GM18873 (cell line): Measurements from ENCODE around the gene KIF4A.
"Not testable (repeated sequence)": the region's sequence is repeated elsewhere in the genome, so short reads cannot be mapped to it uniquely, and the experiment has no call there.

ENCODE experiments used
- ATAC-seq: cut with Tn5 transposase; IDR thresholded peaks from one replicate; pipeline ENCODE4 v1.9.1; 2021; ENCODE audit warnings: mild to moderate bottlenecking, moderate library complexity, moderate number of reproducible peaks; ENCODE audit not compliant: unreplicated experiment, low FRiP score

KIF4A gene

DNA sequence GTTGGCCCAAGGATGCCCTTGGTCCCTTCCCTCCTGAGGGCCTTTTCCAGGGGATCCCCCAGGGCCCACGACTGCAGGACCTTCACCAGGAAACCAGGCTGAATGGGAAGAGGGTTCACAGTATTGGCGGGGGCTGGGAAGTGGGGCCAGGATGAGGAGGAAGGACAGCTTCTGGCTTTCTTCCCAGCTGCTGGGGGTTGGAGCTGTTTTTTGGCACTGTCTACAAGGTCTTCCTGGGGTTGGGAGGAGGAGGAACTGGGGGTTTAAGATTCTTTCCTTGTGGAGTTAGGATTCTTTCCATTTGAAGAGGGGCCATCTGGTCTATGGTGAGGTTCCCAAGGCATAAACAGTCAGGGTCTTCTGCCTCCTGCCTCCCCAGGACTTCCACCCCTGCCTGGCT is 64.8 kb downstream of the KIF4A start:
- no peak for ATAC-seq

DNA sequence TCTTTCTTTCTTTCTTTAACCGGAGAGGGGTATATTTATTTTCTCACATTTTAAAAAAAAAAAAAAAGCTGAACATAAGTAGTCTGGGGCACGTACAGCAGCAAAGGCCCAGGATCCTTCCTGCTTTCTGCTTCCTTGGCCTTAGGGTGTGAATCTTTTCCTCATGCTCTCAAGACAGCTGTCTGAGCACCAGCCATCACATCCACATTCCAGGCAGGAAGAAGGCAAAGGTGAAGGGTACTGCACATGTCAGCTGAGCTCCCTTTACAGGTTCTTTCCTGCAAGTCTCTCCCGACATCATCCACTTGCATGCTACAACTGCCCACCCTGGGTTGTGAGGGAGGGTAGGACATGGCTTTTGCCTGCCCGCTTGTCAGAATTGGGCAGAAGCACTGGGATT is 69.6 kb downstream of the KIF4A start:
- ATAC-seq, result no peak

DNA sequence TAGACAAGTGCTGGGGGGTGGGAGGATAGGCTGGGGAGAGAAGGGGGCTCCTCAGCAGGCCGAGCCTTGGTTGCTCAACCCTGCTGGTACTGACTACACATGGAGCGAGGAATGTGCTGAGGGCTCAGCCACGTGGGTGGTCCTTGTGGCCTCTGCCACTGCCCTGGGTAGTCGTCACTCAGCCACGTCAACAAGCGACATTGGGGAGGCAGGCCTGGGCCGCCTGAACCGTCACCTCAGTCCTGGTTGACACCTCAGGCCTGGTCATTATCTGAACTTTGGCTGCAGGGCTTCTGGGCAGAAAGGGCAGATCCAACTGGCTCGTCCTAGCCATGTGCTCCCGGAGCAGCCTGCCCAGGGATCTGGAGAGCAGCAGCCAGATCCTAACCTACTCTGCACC is 70.5 kb downstream of the KIF4A start:
- ATAC-seq, result no peak

DNA sequence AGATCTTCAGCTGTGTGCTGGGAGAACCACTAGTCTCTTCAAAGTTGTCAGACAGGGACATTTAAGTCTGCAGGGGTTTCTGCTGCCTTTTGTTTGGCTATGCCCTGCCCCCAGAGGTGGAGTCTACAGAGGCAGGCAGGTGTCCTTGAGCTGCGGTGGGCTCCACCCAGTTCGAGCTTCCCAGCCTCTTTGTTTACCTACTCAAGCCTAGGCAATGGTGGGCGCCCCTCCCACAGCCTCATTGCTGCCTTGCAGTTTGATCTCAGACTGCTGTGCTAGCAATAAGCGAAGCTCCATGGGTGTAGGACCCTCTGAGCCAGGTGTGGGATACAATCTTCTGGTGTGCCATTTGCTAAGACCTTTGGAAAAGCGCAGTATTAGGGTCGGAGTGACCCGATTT is 78.8 kb downstream of the KIF4A start:
- not testable (repeated sequence) for ATAC-seq

DNA sequence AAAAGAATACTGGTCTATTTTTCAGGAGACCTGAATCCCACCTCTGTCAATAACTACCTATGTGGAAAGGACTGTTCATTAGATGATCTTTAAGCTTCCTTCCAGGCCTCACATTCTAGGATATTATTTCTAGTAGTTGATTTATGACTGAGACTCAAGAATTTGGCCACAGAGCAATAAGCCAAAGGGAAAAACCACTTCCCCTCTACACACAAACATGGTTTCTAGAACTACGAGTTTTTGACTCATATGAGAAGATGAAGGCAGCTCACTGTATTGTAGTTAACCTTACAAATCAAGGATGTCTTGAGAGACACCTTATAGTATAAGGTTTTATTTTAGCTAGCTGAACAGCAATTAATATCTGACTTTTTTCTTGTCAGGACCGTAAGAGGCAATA is 96.3 kb downstream of the KIF4A start:
- no peak for ATAC-seq

DNA sequence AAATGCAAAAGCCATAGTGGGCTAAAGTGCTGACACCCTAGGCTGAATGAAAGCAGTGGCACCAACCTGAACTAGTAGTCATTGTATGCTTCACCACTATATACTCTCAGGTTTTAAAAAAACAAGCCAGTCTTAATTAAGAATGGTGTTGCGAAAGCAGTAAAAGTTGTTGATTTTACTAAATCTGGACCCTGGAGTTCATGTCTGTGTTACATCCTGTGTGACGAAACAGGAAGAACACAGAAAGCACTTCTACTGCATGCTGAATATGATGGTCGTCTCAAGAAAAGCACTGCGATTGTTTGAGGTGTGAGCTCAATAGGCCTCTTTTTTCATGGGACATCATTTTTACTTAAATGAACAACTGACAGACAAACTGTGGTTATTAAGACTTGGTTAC is 109.0 kb downstream of the KIF4A start:
- no peak for ATAC-seq

DNA sequence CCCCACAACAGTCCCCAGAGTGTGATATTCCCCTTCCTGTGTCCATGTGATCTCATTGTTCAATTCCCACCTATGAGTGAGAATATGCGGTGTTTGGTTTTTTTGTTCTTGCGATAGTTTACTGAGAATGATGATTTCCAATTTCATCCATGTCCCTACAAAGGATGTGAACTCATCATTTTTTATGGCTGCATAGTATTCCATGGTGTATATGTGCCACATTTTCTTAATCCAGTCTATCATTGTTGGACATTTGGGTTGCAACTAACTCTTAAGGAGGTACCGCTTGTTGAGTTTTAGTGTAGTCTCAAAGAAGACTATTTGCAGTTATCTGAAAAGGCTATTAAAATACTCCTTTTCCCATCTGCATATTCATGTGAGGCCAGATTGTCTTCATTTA is 110.3 kb downstream of the KIF4A start:
- ATAC-seq, result not testable (repeated sequence)

DNA sequence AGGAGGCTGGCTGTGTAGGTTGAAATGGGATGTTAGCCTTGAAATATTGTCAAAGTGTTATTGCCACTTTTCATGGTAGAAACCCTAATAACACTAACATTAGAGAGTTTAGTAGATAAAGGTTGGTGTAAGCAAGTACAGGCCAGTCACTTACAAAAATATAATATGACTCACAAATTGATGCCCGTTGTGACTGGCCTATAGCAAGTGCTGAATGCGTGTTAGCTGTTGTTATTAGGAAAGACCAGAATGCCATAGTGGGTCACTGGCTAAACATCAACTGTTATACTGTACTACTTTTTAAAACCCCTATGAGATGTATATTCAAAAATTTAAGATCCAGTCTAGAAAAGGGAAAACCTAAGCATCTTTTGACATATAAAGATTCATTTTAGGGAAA is 112.8 kb downstream of the KIF4A start:
- no peak for ATAC-seq

DNA sequence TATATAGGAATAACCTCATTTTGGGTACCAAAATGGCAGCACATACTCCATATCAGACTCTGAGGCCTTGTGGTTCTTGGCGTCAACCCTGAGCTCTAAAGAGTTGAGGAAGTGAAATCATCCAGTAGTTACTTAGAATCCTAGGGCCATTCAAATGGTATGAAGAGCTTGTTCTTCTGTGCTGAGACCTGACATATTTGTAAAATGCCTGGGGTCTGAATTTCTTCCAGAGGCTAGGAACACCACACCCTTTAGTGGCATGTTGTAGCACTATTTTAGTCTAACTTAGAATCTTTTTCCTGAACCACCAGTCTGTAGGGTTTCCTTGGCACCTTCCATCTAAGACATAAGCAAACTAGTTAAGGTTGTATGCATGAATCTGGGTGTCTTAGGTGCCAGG is 115.1 kb downstream of the KIF4A start:
- no peak for ATAC-seq

DNA sequence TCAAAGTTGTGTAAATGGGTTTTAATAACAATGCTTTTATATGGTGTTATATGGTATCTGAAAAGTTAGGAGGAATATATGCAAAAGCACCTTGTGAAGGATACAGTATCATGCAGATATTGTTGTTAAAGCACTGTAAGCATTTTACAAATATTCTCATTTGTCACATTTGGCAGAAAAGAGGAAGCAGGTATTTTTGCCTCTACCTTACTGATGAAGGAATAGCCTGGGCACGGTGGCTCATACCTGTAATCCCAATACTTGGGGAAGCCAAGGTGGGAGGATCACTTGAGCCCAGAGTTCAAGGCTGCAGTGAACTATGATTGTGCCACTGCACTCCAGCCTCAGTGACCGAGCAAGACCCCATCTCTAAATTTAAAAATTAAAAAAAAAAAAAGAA is 121.0 kb downstream of the KIF4A start:
- ATAC-seq, result no peak

DNA sequence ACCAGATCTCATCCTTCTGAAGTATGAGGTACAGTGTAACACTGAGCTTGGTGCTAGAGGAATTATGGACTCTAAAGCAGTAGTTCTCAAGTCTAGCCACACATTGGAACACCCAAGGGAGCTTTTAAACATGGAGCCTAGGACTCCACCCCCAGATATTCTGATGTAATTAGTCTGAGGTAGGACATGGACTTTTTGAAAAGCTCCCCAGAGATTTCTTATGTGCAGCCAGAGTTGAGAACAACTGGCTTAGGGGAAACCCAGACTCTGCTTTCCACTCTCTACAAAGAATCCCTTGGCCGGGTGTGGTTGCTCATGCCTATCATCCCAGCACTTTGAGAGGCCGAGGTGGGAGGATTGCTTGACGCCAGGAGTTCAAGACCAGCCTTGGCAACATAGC is 121.6 kb downstream of the KIF4A start:
- no peak for ATAC-seq

DNA sequence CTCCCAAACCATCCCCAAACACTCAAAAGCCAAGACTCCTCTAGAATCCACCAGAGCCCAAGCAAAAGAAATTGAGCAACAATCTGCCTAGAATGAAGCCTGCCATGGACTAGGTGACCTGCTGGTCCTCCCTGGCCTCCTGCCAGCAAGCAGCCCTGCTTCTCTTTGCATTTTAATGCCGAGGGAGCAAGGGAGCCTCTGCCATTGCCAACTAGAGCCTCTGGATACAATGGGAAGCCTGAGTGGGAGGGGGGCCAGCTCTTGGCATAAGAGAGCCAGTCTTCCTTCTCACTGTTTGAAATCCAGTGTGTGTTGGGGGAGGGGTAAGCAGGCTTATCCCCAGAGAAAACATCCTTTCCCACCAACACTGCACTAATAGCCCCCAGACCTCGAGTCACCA is 131.7 kb downstream of the KIF4A start:
- ATAC-seq, result no peak

DNA sequence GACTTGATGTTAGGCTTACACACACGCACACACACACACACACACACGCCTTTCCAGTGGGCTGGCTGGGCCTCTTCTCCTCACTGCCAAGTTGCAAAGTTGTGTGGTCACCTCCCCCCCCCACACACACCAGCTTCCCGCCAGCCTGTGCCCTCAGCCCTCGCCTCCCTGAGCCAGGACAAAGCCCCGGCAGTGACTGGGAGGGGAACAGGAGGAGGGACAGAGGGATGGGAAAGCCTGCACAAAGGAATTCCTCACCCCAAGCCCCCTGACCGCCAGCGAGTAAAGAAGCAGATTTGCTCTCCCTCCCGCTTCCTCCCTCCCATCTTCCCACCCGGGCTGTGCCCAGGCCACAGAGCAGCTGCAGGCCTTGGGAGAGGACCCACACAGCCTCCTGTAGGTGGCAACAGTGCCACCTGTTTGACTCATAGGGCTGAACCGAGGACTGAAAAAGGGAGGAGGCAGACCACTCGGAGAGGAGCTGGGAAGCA is 133.0 kb downstream of the KIF4A start, which contains the start of gene GDPD2:
TSS of gene GDPD2 (plus strand) at position 464 of the 491 bp plus-strand sequence. CDS start 1,671 bp downstream, outside the sequence.
- no peak for ATAC-seq

DNA sequence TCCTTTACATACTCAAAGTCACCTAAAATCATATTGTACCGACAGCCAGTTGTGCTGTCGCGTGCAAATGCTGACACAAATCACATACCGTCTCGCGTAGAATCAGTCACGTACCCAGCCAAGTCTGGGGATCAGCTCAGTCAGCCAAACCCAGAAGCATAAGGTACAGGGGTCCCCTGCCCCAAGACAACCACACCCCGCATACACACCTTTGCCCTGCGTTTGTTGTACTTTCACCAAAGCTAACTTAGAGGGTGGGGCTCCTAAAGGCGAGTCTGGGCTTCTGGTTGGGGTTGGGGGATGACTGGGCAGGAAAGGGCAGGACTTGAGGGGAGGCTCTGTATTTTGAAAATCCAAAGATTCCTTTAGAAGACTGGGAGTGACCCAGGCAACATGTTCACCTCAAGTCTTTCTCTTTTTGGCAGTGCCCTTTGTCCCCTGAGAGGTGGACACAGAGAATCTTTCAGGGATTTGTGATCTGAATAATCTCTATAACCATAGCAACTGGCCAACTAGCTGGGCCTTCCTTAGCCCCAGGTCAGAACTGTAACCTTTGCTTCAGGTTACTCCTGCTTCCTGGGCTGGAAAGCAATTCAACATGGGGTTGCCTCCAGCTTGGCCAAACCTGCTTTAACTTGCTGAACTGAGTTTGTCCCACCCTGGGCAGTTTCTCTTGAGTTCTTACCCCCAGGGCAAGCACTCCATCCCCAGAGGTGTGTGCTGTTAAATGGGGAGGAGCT is 134.2 kb downstream of the KIF4A start:
- ATAC-seq, result no peak

DNA sequence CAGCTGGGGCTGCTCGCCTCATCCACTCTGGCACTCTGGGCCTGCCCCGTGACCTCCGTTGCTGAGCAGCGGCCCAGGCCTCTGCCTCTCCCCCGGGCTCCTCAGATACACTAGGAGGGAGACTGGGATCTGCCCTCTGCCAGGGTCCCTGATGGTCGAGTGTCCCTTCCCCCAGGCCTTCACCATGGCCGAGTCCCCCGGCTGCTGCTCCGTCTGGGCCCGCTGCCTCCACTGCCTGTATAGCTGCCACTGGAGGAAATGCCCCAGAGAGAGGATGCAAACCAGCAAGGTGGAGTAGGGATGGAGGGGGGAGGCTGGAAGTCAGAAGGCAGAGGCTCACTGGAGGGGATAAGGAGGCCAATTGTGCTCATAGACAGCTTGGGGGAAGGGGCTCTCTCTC is 134.9 kb downstream of the KIF4A start:
- no peak for ATAC-seq

DNA sequence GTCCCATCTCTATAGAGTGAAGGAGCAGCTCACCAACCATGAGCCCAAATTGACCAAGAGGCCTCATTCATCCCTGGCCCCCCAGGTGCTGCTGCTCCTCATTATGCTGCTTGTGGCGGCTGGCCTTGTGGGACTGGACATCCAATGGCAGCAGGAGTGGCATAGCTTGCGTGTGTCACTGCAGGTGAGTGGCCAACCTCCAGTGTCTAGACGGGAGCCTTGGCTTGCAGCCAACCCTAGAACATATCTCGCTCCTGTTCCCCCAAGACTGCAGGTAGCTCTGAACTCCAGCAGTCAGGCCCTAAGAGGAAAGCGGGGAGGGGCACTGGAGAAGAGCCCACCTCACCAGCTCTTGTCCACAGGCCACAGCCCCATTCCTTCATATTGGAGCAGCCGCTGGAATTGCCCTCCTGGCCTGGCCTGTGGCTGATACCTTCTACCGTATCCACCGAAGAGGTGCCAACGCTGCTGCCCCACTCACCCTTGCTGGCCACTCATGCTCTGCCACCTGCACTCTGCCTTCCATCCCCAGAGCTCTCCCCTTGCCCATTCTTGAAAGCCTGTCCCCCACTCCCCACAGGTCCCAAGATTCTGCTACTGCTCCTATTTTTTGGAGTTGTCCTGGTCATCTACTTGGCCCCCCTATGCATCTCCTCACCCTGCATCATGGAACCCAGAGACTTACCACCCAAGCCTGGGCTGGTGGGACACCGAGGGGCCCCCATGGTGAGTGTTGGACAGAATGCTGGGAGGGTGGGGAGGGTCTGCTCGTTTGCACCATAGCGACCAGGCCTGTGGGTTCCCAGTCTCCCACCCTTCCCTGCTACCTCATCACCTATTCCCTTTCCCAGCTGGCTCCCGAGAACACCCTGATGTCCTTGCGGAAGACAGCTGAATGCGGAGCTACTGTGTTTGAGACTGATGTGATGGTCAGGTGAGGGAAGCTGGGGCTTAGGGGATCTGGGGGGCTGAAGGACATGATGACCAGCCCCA is 136.7 kb downstream of the KIF4A start:
- ATAC-seq, result no peak

DNA sequence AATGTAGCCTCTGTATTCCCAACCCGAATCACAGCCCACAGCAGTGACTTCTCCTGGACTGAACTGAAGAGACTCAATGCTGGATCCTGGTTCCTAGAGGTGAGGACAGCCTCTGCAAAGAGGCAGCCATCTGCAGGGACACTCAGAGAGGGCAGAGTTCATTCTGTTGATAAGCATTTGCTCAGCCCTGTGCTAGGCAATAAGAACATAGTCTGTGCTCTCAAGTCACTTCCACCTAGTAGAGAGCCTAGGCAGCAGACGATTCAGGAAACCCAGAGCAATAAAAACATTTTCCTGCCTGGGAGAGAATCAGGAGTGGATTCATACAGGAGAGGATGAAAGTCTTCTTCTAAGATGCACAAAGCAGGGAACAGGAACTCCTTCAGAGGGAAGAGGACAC is 137.5 kb downstream of the KIF4A start:
- no peak for ATAC-seq

DNA sequence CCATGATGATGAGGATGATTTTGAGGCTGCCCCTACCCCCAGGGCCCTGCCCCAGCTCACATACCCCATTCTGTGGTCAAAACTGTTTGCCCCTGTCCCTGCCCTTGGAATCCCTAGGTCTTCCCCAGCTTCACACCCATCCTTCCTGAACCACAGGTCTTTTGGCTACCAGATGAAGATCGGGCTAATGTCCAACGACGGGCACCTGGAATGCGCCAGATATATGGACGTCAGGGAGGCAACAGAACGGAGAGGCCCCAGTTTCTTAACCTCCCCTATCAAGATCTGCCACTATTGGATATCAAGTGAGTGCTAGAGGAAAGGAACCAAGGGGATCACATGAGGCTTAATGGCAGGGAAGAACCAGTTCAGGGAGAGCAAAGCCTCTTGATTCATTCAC is 139.9 kb downstream of the KIF4A start:
- no peak for ATAC-seq

DNA sequence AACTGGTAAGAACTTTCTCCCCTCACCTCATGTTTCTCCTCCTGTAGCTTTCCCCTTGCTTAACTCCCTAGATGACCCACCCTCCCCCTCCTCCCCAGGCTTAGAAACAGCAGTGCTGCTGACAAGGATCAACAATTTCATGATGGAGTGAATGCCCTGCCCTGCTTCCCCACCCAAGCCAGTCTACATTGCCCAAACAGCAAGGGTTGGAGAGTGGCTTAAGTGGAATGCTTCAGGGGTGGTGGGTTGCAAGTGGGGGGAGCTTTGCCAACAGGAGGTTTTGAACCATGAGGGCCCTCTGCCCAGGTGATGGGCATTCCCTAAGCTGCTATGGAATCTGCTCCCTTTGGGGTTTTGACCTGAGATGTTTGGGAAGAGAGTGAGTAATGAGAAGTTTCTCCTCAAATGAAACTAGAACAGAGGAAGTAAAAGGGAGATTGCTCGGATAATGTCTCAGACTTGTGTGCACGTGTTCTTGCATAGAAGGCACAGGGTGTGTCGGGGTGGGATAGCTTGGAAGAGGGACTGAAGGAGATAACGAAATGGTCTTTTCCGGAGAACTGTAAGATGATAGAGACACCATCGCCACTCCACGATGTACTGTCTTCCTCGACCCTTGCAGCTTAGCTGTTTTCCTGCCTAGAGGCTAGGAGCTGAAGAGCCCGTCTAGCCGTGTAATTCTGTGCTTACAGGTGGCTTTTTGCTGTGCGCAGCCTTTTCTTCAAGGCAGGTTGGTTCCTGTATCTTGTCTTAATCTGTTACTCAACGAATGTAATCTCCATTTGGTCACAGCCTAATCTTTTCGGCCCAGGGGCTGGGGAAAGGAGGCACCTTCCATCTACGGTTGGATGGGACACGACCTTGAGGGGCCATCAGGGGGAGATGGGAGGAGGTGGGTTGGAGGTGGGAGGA is 143.3 kb downstream of the KIF4A start:
- no peak for ATAC-seq

DNA sequence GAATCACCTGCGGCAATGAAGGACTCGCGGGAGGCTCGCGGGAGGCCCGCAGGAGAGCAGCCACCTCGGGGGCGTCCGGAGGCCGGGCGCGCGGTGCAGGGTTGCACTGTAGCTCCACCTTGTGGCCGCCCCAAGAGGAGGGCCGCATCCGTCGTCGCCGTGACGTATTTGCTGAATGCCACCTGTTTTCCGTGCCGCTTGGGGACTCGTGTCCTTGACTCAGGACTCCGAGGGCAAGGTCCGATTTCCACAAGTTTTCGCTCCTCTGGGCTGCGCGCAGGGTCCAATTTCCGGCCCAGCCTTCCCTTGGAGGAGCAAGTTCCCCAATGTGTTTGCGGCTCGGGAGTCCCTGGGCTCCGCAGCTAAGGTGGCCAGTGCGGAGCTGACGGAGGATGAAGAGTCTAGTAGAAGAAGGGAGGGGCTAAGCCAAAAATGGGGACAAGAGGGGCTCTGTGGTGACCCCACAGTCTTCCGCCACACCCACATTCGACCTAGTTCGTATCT is 144.0 kb downstream of the KIF4A start:
- ATAC-seq, result peak; percentile 48
